CD4-positive, alpha-beta T cell treated with Interleukin-6 at 100 ng/mL for 8 hours (primary cell): ENCODE results near the gene KASH5.
A peak's percentile ranks its signal among the peaks of the same experiment; 100 is the strongest.
"Not testable (repeated sequence)": the region's sequence is repeated elsewhere in the genome, so short reads cannot be mapped to it uniquely, and the experiment has no call there.

Experiments used
- DNase-seq: peaks from one replicate; pipeline ENCODE4 v3.0.0-alpha.2; 2020; ENCODE audit warnings: mixed read lengths, low spot score

Gene KASH5

GRCh38 chr19:49362048-49362928 is 25.8 kb upstream of the KASH5 start, which contains the start of gene TEAD2:
TEAD2 (minus strand) TSS chr19:49362416; CDS start chr19:49360075, 2,341 bp downstream.
- DNase-seq = no peak

DNA sequence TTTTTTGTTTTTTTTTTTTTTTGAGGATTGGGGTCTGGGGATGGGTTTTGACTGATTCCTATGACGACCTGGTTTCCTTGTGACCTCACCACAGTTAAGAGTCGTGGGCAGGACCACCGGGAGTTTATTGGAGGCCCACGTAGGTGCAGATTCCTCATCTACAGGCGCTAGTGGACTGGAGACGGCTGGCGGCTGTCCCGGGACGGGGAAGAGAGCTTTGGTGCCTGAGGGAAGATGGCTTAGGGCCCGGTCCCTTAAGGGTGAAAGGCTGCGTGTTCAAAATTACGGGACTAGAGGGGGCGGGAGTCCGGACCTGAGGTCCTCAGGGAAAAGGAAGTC is 25.2 kb upstream of the KASH5 start:
- DNase-seq = no peak

- DNase-seq = peak; percentile 34
Measured at GRCh38 chr19:49363268-49364082, 24.6 kb upstream of the KASH5 start, which contains the start of gene DKKL1. DKKL1 (plus strand) TSS chr19:49363877; CDS start chr19:49363999, 122 bp downstream.

GRCh38 chr19:49364083-49364737 is 23.8 kb upstream of the KASH5 start:
- DNase-seq = no peak

- no peak for DNase-seq
Measured at GRCh38 chr19:49366110-49366509, 21.9 kb upstream of the KASH5 start.

- DNase-seq = no peak
Measured at GRCh38 chr19:49368711-49369358, 19.2 kb upstream of the KASH5 start.

GRCh38 chr19:49371184-49371583 is 16.9 kb upstream of the KASH5 start:
- no peak for DNase-seq

GRCh38 chr19:49373174-49373573 is 14.9 kb upstream of the KASH5 start:
- not testable (repeated sequence) for DNase-seq

DNA sequence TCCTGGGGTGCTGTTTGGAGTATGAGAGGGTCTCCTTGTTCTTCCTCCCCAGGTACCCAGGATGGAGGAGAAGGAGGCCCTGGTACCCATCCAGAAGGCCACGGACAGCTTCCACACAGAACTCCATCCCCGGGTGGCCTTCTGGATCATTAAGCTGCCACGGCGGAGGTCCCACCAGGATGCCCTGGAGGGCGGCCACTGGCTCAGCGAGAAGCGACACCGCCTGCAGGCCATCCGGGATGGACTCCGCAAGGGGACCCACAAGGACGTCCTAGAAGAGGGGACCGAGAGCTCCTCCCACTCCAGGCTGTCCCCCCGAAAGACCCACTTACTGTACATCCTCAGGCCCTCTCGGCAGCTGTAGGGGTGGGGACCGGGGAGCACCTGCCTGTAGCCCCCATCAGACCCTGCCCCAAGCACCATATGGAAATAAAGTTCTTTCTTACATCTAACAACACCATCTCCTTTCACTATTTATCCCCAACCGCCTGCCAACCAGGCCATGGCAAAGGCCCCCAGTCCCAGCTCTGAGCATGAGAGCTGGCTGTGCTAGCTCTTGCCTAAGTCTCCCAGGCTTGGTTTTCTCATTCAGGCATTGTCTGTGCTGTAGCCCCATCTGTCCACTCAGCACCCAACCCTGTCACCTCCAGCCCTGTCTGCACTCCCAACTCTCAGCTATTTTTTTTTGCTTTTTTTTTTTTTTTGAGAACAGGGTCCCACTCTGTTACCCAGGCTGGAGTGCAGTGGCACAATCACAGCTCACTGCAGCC is 13.2 kb upstream of the KASH5 start:
- DNase-seq = no peak

DNA sequence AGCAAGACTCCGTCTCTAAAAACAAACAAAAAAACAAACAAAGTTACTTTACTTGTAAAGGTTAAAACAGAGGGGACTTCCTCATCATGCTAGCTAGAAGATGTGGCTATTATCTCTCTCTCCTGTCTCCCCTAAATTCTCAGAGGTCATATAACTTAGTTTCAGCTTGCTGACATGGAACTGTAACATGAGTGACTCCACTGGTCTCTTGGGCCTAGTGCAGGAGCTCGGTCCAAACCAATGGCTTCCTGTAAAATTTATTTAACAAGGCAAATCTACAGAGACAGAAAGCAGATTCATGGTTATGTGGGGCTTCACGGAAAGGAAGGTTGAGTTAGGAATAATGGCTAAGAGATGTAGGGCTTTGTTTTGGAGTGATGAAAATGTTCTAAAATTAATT is 9.5 kb upstream of the KASH5 start:
- DNase-seq = no peak

DNA sequence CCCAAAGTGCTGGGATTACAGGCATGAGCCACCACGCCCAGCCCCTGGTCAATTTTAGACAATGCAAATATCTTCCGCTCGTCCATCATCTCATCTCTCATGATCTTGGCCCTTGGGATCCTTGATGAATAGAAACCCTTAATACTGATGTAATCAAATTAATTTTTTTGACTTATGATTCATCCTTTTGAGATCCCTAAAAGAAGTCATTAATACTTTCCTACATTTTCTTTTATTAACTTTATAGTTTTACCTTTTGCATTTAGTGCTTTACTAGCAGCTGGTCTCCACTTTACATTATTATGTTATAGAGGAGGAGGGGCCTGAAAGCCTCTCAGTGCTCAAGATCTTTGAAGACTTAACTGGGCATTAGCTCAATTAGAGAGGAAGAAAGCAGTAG is 7.7 kb upstream of the KASH5 start:
- DNase-seq = no peak

DNA sequence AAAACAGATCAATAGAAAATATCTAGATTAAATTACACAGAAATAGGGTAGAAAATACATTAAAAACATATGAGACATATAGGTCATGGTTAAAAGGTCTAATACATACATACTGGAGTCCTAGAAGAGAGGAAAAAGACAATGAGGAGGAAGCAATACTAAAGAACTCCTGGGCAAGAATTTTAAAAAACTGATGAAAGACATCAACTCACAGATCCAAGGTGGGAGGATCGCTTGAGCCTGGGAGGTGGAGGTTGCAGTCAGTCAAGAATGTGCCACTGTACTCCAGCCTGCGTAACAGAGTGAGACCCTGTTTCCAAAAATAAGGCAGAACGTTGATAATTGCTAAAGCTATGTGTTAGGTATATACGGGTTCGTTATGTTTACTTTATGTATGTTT is 5.4 kb upstream of the KASH5 start:
- DNase-seq = no peak

DNA sequence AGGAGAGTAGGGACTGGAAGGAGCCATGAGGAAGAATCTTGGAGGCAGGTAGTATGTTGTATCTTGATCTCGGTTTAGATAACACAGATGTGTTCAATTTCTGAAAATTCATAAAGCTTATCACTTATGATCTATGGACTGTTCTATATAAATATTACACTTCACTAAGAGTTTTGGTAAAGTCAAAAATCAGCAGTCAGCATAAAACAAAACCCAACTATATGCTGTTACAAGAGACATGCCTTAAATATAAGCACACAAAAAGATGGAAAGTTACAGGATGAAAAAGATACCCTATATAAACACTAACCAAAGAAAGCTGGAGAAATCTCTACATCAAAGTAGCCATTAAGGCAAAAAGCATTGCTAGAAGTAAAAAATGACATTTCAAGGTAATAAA is 4.5 kb upstream of the KASH5 start:
- DNase-seq = no peak

- no peak for DNase-seq
Measured at GRCh38 chr19:49389406-49389805, 1.4 kb downstream of the KASH5 start.

- DNase-seq = no peak
Measured at GRCh38 chr19:49390131-49390928, 2.3 kb downstream of the KASH5 start.

DNA sequence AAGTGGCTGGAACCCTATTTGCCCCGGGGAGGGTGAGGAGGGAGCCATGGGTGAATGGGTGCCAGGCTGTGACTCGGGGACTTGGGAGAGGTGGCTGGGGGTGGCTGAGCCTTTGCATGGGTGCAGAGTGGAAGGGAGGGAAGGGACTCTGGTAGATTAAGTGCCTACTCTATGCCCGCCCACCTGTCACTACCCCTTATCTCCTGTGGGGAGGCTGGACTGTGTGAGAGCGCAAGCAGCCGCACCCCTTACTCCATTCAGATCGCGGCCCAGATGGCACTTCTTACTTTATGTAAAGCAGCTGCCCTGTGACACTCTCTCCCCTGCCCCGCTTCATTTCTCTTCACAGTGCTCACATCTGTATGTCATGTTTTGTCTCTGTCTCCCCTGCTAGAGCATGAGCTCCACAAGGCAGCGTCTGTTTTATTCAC is 2.9 kb downstream of the KASH5 start:
- DNase-seq = no peak

DNA sequence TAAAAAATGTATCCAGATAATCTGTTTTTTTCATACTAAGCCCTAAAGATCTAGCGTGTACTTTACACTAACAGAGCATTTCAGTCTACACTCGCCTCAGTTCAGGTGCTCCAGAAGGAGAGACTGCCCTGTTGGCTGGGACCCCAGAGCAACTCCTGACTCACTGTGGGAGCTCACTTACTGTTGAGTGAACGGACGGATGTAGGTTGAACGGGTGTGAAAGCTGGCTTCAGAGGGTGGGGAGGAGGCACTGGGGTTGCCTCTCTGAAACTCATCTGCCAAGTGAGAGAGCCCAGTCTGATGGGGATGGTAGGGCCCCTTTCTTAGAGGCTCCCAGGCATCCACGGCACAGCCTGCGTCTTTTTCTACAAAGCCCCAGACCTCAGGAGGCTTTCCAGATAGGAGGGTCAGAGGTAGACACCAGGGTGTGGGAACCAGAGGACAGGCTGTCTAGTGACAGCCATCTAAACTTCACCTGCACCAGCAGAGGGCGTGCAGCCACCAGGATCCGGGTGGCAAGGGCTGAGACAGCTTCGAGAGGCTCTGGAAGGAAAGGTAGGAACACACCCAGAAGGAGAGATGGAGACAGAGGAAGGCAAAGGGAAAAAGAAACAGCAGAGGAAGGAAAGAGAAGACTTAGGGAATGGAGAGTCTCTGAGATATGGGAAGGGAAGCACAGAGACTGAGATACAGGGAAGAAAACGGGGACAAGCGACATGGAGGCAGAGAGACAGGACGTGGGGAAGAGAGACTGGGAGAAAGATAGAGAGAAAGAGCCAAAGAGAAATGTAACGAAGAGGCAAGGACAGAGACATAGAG is 3.7 kb downstream of the KASH5 start:
- DNase-seq = peak; percentile 83

DNA sequence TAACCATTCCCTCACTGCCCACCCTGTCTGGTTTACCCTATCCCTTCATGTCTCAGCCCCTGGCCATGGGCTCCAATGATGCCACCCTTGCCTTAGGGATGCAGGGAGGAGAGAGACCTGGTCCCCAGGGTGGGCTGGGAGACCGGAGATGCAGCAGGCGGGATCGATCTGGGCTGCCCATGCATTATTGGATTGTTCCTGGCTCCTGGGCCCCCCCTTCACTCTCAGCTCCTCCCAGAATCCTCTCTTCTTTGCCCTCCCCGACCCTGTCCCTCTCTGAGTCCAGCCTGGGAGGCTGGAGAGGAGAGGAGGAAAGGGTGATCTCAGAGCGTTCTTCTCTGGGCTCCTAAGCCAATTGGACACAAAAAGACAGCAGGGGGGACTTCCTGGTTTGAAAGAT is 5.8 kb downstream of the KASH5 start:
- DNase-seq = no peak
